HepG2 (cell line): ENCODE results near the gene APOA1. TPM values are rescaled to one million over a fixed set of nuclear protein-coding genes. Genes with fewer than 3 reads are reported as not detected.

Experiments used
- CEBPZ ChIP-seq: IDR thresholded peaks from 2 replicates; pipeline ENCODE4 v1.6.1; 2012; ENCODE audit warnings: low read length, improper control_type of control experiment
- FOXA3 ChIP-seq: IDR thresholded peaks from 2 replicates; pipeline ENCODE4 v1.6.1; 2016; ENCODE audit warnings: missing genetic modification reagents, missing compliant biosample characterization
- ISX ChIP-seq: sonication (generic); formaldehyde crosslinking; conservative IDR thresholded peaks from 2 replicates; pipeline ENCODE4 v1.5.0; 2020; ENCODE audit warnings: missing genetic modification reagents
- SAFB2 ChIP-seq: sonication (generic); formaldehyde crosslinking; IDR thresholded peaks from 2 replicates; pipeline ENCODE4 v1.5.1; 2020; ENCODE audit warnings: missing genetic modification reagents, low read depth, mild to moderate bottlenecking, borderline replicate concordance
- SP140L ChIP-seq: sonication (generic); formaldehyde crosslinking; IDR thresholded peaks from 2 replicates; pipeline ENCODE4 v1.4.0; 2020; ENCODE audit warnings: missing genetic modification reagents, borderline replicate concordance
- SP4 ChIP-seq: sonication (generic); formaldehyde crosslinking; IDR thresholded peaks from 2 replicates; pipeline ENCODE4 v1.8.1; 2023; ENCODE audit warnings: mild to moderate bottlenecking, missing genetic modification reagents
- SUZ12 ChIP-seq: fragments of 150-350 bp; IDR thresholded peaks from 2 replicates; pipeline ENCODE4 v1.6.1; 2014; ENCODE audit warnings: low read depth, low read length
- ZNF703 ChIP-seq: sonication (generic); formaldehyde crosslinking; IDR thresholded peaks from 2 replicates; pipeline ENCODE4 v1.5.1; 2020; ENCODE audit warnings: missing genetic modification reagents, mild to moderate bottlenecking, moderate library complexity, borderline replicate concordance
- polyA plus RNA-seq, 8 experiments: library from polyadenylated mRNA; depleted of rRNA in 3 of 8; stranded (reverse) in 7 of 8; unstranded in 1 of 8; fragments of >200 nt; fragmentation: Illumina TruSeq in 4 of 8; extraction: Trizol in 4 of 8; gene quantifications; 2 replicates each; pipeline versions ENCODE4 v1.2.1 to v1.2.3, GENCODE V29; 2011 to 2016; ENCODE audit warnings: low read depth in 4 of 8, missing spikeins in 1 of 8, mixed read lengths in 1 of 8; ENCODE audit not compliant: insufficient read depth in 1 of 8
- total RNA-seq, 5 experiments: library from RNA; depleted of rRNA; stranded (reverse); fragments of >200 nt; fragmentation: Illumina TruSeq; extraction: Trizol; gene quantifications; 2 replicates each; pipeline ENCODE4 v1.2.3, GENCODE V29; 2016; ENCODE audit warnings: low read depth in 1 of 5
- TF ChIP-seq, protein P1 (sequence below): sonication (generic); formaldehyde crosslinking; IDR thresholded peaks from 2 replicates; pipeline ENCODE4 v1.9.0; 2021; ENCODE audit warnings: mild to moderate bottlenecking, missing genetic modification reagents
- TF ChIP-seq, protein P2 (sequence below): IDR thresholded peaks from 2 replicates; pipeline ENCODE4 v1.6.1; 2012; ENCODE audit warnings: low read depth, low read length, improper control_type of control experiment
- TF ChIP-seq, protein P3 (sequence below): sonication (generic); formaldehyde crosslinking; IDR thresholded peaks from 2 replicates; pipeline ENCODE4 v1.8.1; 2023; ENCODE audit warnings: mild to moderate bottlenecking, missing genetic modification reagents
- TF ChIP-seq, protein P4 (sequence below): sonication (generic); formaldehyde crosslinking; IDR thresholded peaks from 2 replicates; pipeline ENCODE4 v1.4.0; 2020; ENCODE audit warnings: missing genetic modification reagents, borderline replicate concordance

APOA1 gene
- total and polyA plus RNA-seq, 2 of the 13 experiments (the other 11 are each of a cell fraction or from before 2014, with no cell fraction given), result 1,973 to 5,485 TPM

DNA sequence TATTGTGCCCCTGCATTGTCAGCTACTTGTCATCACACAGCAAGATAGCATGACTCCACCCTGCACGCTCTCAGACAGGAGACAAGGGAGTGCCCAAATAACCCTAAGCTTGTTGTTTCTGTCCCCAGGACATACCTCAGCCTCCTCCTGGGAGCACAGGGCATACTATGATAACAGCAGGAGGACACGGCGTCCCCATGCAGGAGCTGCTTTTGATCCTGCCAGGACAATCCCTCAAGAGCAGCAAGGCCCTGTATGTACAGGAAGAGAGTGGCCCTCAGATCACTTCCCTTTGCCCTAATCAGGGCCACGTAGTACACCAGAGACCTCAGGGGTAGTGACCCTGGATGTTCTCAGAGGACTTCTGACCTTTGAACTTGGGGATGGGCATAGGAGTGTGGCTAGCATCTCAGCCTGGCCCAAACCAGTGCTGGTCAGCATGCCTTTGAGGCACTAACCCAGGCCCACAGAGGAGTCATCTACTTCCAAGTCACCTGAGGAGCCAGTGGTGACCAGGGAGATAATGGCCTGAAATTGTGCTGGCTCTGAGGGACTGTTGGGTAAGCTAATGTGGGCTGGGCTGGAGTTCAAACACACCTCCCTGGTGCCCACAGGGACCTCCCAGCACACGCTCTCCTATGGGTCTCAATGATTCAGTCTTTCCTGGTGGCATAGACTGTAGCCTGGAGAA is 23.5 kb downstream of the APOA1 start (continued):
- TF ChIP-seq, protein P1, sequence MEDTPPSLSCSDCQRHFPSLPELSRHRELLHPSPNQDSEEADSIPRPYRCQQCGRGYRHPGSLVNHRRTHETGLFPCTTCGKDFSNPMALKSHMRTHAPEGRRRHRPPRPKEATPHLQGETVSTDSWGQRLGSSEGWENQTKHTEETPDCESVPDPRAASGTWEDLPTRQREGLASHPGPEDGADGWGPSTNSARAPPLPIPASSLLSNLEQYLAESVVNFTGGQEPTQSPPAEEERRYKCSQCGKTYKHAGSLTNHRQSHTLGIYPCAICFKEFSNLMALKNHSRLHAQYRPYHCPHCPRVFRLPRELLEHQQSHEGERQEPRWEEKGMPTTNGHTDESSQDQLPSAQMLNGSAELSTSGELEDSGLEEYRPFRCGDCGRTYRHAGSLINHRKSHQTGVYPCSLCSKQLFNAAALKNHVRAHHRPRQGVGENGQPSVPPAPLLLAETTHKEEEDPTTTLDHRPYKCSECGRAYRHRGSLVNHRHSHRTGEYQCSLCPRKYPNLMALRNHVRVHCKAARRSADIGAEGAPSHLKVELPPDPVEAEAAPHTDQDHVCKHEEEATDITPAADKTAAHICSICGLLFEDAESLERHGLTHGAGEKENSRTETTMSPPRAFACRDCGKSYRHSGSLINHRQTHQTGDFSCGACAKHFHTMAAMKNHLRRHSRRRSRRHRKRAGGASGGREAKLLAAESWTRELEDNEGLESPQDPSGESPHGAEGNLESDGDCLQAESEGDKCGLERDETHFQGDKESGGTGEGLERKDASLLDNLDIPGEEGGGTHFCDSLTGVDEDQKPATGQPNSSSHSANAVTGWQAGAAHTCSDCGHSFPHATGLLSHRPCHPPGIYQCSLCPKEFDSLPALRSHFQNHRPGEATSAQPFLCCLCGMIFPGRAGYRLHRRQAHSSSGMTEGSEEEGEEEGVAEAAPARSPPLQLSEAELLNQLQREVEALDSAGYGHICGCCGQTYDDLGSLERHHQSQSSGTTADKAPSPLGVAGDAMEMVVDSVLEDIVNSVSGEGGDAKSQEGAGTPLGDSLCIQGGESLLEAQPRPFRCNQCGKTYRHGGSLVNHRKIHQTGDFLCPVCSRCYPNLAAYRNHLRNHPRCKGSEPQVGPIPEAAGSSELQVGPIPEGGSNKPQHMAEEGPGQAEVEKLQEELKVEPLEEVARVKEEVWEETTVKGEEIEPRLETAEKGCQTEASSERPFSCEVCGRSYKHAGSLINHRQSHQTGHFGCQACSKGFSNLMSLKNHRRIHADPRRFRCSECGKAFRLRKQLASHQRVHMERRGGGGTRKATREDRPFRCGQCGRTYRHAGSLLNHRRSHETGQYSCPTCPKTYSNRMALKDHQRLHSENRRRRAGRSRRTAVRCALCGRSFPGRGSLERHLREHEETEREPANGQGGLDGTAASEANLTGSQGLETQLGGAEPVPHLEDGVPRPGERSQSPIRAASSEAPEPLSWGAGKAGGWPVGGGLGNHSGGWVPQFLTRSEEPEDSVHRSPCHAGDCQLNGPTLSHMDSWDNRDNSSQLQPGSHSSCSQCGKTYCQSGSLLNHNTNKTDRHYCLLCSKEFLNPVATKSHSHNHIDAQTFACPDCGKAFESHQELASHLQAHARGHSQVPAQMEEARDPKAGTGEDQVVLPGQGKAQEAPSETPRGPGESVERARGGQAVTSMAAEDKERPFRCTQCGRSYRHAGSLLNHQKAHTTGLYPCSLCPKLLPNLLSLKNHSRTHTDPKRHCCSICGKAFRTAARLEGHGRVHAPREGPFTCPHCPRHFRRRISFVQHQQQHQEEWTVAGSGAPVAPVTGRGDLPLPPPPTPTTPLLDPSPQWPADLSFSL, result no peak
- TF ChIP-seq CEBPZ (no peak), SP140L (CRISPR knock-in tag) (no peak), ISX (CRISPR knock-in tag) (no peak), FOXA3 (CRISPR knock-in tag) (peak; percentile 56), SAFB2 (no peak), ZNF703 (CRISPR knock-in tag) (no peak), SP4 (CRISPR knock-in tag) (no peak), SUZ12 (no peak)
- TF ChIP-seq, protein P2, sequence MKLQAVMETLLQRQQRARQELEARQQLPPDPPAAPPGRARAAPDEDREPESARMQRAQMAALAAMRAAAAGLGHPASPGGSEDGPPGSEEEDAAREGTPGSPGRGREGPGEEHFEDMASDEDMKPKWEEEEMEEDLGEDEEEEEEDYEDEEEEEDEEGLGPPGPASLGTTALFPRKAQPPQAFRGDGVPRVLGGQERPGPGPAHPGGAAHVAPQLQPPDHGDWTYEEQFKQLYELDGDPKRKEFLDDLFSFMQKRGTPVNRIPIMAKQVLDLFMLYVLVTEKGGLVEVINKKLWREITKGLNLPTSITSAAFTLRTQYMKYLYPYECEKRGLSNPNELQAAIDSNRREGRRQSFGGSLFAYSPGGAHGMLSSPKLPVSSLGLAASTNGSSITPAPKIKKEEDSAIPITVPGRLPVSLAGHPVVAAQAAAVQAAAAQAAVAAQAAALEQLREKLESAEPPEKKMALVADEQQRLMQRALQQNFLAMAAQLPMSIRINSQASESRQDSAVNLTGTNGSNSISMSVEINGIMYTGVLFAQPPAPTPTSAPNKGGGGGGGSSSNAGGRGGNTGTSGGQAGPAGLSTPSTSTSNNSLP, result no peak
- TF ChIP-seq, protein P3, sequence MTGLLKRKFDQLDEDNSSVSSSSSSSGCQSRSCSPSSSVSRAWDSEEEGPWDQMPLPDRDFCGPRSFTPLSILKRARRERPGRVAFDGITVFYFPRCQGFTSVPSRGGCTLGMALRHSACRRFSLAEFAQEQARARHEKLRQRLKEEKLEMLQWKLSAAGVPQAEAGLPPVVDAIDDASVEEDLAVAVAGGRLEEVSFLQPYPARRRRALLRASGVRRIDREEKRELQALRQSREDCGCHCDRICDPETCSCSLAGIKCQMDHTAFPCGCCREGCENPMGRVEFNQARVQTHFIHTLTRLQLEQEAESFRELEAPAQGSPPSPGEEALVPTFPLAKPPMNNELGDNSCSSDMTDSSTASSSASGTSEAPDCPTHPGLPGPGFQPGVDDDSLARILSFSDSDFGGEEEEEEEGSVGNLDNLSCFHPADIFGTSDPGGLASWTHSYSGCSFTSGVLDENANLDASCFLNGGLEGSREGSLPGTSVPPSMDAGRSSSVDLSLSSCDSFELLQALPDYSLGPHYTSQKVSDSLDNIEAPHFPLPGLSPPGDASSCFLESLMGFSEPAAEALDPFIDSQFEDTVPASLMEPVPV (CRISPR knock-in tag), result no peak
- TF ChIP-seq, protein P4, sequence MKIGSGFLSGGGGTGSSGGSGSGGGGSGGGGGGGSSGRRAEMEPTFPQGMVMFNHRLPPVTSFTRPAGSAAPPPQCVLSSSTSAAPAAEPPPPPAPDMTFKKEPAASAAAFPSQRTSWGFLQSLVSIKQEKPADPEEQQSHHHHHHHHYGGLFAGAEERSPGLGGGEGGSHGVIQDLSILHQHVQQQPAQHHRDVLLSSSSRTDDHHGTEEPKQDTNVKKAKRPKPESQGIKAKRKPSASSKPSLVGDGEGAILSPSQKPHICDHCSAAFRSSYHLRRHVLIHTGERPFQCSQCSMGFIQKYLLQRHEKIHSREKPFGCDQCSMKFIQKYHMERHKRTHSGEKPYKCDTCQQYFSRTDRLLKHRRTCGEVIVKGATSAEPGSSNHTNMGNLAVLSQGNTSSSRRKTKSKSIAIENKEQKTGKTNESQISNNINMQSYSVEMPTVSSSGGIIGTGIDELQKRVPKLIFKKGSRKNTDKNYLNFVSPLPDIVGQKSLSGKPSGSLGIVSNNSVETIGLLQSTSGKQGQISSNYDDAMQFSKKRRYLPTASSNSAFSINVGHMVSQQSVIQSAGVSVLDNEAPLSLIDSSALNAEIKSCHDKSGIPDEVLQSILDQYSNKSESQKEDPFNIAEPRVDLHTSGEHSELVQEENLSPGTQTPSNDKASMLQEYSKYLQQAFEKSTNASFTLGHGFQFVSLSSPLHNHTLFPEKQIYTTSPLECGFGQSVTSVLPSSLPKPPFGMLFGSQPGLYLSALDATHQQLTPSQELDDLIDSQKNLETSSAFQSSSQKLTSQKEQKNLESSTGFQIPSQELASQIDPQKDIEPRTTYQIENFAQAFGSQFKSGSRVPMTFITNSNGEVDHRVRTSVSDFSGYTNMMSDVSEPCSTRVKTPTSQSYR, result no peak
